T-helper 1 cell treated with Interleukin-12 subunit alpha and Interleukin-12 subunit beta and Interleukin-4 antibody, amounts not matched to agents 30 μg/mL and 1 μg/mL, for 36 hours (primary cell): ENCODE data around the gene CELSR3.

ENCODE experiments used
- H3K27ac Mint-ChIP-seq: one replicate; pipeline ENCODE4 v1.8.0; 2021; ENCODE audit warnings: mild to moderate bottlenecking, mixed read lengths
- H3K27me3 Mint-ChIP-seq: one replicate; pipeline ENCODE4 v1.8.0; 2021; ENCODE audit warnings: low read depth, mixed read lengths
- H3K36me3 Mint-ChIP-seq: one replicate; pipeline ENCODE4 v1.8.0; 2021; ENCODE audit warnings: low read depth, mixed read lengths
- H3K4me1 Mint-ChIP-seq: one replicate; pipeline ENCODE4 v1.8.0; 2021; ENCODE audit warnings: low read depth, mixed read lengths
- H3K4me3 Mint-ChIP-seq: one replicate; pipeline ENCODE4 v1.8.0; 2021; ENCODE audit warnings: mild to moderate bottlenecking, moderate library complexity, mixed read lengths
- H3K9me3 Mint-ChIP-seq: one replicate; pipeline ENCODE4 v1.8.0; 2021; ENCODE audit warnings: mixed read lengths

Gene CELSR3, protein sequence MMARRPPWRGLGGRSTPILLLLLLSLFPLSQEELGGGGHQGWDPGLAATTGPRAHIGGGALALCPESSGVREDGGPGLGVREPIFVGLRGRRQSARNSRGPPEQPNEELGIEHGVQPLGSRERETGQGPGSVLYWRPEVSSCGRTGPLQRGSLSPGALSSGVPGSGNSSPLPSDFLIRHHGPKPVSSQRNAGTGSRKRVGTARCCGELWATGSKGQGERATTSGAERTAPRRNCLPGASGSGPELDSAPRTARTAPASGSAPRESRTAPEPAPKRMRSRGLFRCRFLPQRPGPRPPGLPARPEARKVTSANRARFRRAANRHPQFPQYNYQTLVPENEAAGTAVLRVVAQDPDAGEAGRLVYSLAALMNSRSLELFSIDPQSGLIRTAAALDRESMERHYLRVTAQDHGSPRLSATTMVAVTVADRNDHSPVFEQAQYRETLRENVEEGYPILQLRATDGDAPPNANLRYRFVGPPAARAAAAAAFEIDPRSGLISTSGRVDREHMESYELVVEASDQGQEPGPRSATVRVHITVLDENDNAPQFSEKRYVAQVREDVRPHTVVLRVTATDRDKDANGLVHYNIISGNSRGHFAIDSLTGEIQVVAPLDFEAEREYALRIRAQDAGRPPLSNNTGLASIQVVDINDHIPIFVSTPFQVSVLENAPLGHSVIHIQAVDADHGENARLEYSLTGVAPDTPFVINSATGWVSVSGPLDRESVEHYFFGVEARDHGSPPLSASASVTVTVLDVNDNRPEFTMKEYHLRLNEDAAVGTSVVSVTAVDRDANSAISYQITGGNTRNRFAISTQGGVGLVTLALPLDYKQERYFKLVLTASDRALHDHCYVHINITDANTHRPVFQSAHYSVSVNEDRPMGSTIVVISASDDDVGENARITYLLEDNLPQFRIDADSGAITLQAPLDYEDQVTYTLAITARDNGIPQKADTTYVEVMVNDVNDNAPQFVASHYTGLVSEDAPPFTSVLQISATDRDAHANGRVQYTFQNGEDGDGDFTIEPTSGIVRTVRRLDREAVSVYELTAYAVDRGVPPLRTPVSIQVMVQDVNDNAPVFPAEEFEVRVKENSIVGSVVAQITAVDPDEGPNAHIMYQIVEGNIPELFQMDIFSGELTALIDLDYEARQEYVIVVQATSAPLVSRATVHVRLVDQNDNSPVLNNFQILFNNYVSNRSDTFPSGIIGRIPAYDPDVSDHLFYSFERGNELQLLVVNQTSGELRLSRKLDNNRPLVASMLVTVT (N-terminal part only)

DNA sequence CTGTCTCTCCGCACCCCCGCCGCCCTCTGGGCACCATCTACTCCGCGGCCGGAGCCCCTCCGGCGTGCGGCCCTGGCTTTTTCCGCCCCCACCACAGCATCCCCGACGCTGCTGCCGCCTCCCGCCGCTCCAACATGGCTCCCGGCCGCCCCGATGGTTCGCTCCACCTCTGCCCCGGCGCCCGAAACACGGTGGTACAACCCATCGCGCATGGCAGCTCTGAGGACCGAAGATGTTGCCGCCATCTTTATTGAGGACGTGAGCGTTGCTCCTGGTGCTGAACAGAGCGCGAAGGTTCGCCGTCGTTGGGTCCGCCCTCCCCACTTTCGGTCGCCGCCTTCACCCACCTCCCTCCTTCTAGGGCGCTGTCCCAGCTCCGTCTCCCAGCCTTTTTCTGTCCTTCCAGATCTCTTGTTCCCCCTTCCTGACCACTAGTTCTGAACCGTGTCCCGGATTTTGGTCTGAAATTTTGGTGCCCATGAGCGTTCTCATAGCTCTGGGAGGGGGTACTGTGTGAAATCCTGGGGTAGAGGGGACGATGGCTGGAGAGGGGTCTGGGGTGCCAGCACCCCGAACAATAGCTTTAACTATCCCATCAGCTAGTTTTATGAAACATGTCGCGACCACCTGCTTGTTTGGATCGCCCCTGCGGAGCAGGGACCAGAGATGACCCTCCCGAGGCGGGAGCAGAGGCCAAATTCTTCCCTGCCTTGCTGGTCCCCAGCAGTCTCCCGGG, at the start of gene CELSR3:
CELSR3 (minus strand) TSS at position 134 of the 736 bp plus-strand sequence. CDS start 252 bp downstream, outside the sequence.
- Mint-ChIP-seq H3K36me3 (peaks cover 3% of the 10 kb centered on the region), H3K4me3 (peak within 1 kb of the TSS; percentile 94), H3K27me3 (peaks cover 18% of the 10 kb centered on the region), H3K9me3 (no peaks in the 10 kb centered on the region), H3K4me1 (peaks cover 14% of the 10 kb centered on the region), H3K27ac (peak within 1 kb of the TSS; percentile 93)

DNA sequence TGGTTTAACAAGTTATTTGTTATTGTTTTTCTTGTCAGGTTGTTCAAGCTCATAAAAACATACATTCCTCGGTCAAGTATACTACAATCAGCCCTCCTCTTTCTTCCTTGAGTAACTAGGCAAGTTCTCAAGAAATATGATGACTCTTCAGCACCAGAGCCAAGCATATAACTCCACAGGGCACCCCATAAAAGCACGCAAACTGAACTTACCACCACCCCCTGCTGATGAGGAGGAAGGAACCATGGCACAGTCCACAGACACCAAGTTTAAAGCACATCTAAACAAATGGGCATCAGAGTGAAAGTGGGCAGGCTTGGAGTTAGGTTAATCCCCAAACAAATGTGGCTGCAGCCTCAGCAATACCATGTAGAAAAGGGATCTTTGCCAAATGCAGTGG, 49.0 kb upstream of the CELSR3 start:
- Mint-ChIP-seq H3K27ac (no peak overlapping the region), H3K4me1 (peaks cover 32% of the 10 kb centered on the region), H3K9me3 (no peaks in the 10 kb centered on the region), H3K4me3 (no peak overlapping the region), H3K27me3 (no peaks in the 10 kb centered on the region), H3K36me3 (peaks cover 20% of the 10 kb centered on the region)

DNA sequence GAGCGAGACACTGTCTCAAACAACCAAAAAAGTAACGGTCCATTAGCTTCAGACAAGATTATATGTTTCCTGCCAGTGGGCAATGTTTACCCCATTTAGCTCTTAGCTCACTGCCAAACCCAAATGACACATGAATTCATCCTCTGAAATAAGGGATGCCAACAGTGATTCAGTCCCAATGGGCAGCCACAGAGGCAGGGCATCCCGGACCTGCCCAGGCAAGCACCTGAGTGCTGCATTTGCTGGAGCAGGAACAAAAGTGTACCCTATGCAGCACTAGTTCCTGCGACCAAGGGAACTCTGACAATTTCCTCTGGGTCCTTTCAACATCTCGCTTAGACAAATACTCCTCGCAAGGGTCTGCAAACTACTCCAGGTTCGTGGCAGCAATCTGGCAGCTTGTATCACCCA, 46.4 kb upstream of the CELSR3 start:
- Mint-ChIP-seq H3K27ac (no peak overlapping the region), H3K4me3 (no peak overlapping the region), H3K4me1 (peaks cover 19% of the 10 kb centered on the region), H3K9me3 (no peaks in the 10 kb centered on the region), H3K36me3 (peaks cover 17% of the 10 kb centered on the region), H3K27me3 (no peaks in the 10 kb centered on the region)

DNA sequence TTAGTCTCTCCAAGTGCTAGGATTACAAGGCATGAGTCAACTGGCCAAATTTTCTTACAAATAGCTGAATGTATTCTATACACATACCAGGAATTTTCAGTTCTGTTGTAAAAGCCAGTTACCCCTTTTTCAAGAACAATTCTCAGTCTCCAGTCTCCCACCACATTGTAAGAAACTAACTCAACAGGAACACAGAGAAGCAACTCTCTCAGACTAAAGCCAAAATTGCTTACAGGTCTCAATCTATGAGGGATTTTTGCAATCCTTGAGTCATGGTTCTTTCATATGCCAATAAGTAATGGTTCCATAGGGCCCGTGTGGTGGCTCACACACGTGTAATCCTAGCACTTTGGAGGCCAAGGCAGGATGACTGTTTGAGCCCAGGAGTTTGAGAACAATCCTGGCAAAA, 45.8 kb upstream of the CELSR3 start:
- Mint-ChIP-seq H3K27me3 (no peaks in the 10 kb centered on the region), H3K9me3 (no peaks in the 10 kb centered on the region), H3K4me3 (no peak overlapping the region), H3K27ac (no peak overlapping the region), H3K4me1 (peaks cover 19% of the 10 kb centered on the region), H3K36me3 (peaks cover 19% of the 10 kb centered on the region)

- H3K4me3 Mint-ChIP-seq = no peak overlapping the region
- peaks cover 20% of the 10 kb centered on the region for H3K4me1 Mint-ChIP-seq
- no peak overlapping the region for H3K27ac Mint-ChIP-seq
- H3K36me3 Mint-ChIP-seq = peaks cover 23% of the 10 kb centered on the region
- no peaks in the 10 kb centered on the region for H3K27me3 Mint-ChIP-seq
- no peaks in the 10 kb centered on the region for H3K9me3 Mint-ChIP-seq
These were observed 44.5 kb upstream of the CELSR3 start for GRCh38 chr3:48707157-48707556.

GRCh38 chr3:48702320-48702920, 39.7 kb upstream of the CELSR3 start:
- no peak overlapping the region for H3K4me3 Mint-ChIP-seq
- H3K4me1 Mint-ChIP-seq = peaks cover 11% of the 10 kb centered on the region
- H3K9me3 Mint-ChIP-seq = no peaks in the 10 kb centered on the region
- no peak overlapping the region for H3K27ac Mint-ChIP-seq
- no peaks in the 10 kb centered on the region for H3K27me3 Mint-ChIP-seq
- peaks cover 20% of the 10 kb centered on the region for H3K36me3 Mint-ChIP-seq

- Mint-ChIP-seq H3K4me1 (peaks cover 11% of the 10 kb centered on the region), H3K9me3 (no peaks in the 10 kb centered on the region), H3K27me3 (no peaks in the 10 kb centered on the region), H3K27ac (no peak overlapping the region), H3K36me3 (peaks cover 22% of the 10 kb centered on the region), H3K4me3 (no peak overlapping the region)
These were observed 38.2 kb upstream of the CELSR3 start for GRCh38 chr3:48700731-48701405.

- no peaks in the 10 kb centered on the region for H3K9me3 Mint-ChIP-seq
- H3K4me1 Mint-ChIP-seq = peaks cover 12% of the 10 kb centered on the region
- H3K36me3 Mint-ChIP-seq = peaks cover 23% of the 10 kb centered on the region
- H3K27ac Mint-ChIP-seq = no peak overlapping the region
- H3K4me3 Mint-ChIP-seq = no peak overlapping the region
- H3K27me3 Mint-ChIP-seq = no peaks in the 10 kb centered on the region
These were observed 36.2 kb upstream of the CELSR3 start for GRCh38 chr3:48698891-48699290.

GRCh38 chr3:48697952-48698351, 35.3 kb upstream of the CELSR3 start:
- H3K9me3 Mint-ChIP-seq = no peaks in the 10 kb centered on the region
- H3K4me1 Mint-ChIP-seq = peaks cover 12% of the 10 kb centered on the region
- H3K4me3 Mint-ChIP-seq = no peak overlapping the region
- no peak overlapping the region for H3K27ac Mint-ChIP-seq
- no peaks in the 10 kb centered on the region for H3K27me3 Mint-ChIP-seq
- H3K36me3 Mint-ChIP-seq = peaks cover 24% of the 10 kb centered on the region

DNA sequence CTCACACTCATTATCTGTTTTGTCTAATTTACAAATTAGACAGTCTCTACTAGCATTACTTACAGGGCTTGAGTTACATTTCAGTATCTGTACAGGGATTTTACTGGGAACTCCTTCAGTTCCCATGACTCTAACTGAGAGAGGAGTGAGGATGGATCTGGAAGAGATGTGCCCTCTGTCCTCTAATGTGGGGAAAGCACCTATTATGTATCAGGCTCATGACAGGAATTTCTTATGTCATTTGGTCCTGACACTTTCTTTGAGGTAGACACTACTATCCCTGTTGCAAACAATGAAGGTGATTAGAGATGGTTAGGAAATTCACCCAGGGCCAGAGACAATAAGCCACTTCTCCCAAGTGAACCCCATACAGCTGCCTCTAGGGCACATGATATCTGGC, 33.9 kb upstream of the CELSR3 start:
- Mint-ChIP-seq H3K4me1 (peaks cover 7% of the 10 kb centered on the region), H3K27me3 (no peaks in the 10 kb centered on the region), H3K36me3 (peaks cover 20% of the 10 kb centered on the region), H3K9me3 (no peaks in the 10 kb centered on the region), H3K4me3 (no peak overlapping the region), H3K27ac (no peak overlapping the region)

GRCh38 chr3:48696156-48696555, 33.5 kb upstream of the CELSR3 start:
- no peak overlapping the region for H3K4me3 Mint-ChIP-seq
- no peaks in the 10 kb centered on the region for H3K9me3 Mint-ChIP-seq
- peaks cover 7% of the 10 kb centered on the region for H3K4me1 Mint-ChIP-seq
- H3K36me3 Mint-ChIP-seq = peaks cover 23% of the 10 kb centered on the region
- H3K27ac Mint-ChIP-seq = no peak overlapping the region
- no peaks in the 10 kb centered on the region for H3K27me3 Mint-ChIP-seq

GRCh38 chr3:48695393-48695753, 32.7 kb upstream of the CELSR3 start:
- H3K9me3 Mint-ChIP-seq = no peaks in the 10 kb centered on the region
- peaks cover 6% of the 10 kb centered on the region for H3K4me1 Mint-ChIP-seq
- no peak overlapping the region for H3K27ac Mint-ChIP-seq
- no peaks in the 10 kb centered on the region for H3K27me3 Mint-ChIP-seq
- peaks cover 26% of the 10 kb centered on the region for H3K36me3 Mint-ChIP-seq
- no peak overlapping the region for H3K4me3 Mint-ChIP-seq
